Body of pancreas (tissue), 4 donors: ENCODE measurements around the gene TOMM5. TPM values are rescaled to one million over a fixed set of nuclear protein-coding genes. Genes with fewer than 3 reads are reported as not detected.

Source experiments
- ATAC-seq: fragments of 150-250 bp; one replicate; pipeline ENCODE4 v1.9.1; 2016
- DNase-seq, 4 donors: peaks; one replicate each; pipeline ENCODE4 v3.0.0-alpha.2; 2019
- H3K27ac ChIP-seq, 4 donors: fragments of 200-600 bp; sonication (generic); 1 replicate in 3 of 4; 2 replicates in 1 of 4; pipeline versions ENCODE4 v1.5.1 to v1.6.1; 2016 to 2019; ENCODE audit warnings: mild to moderate bottlenecking in 1 of 4, mixed read lengths in 1 of 4, moderate library complexity in 1 of 4
- H3K27me3 ChIP-seq, 2 donors: fragments of 200-600 bp; sonication (generic); one replicate each; pipeline ENCODE4 v1.6.0; 2016; ENCODE audit warnings: mild to moderate bottlenecking in 1 of 2
- H3K36me3 ChIP-seq, 2 donors: fragments of 200-600 bp; sonication (generic); replicated peaks in 1 of 2; 2 replicates each; pipeline ENCODE4 v1.5.1; 2016; ENCODE audit warnings: low read depth in 2 of 2; ENCODE audit not compliant: insufficient read depth in 1 of 2
- H3K4me1 ChIP-seq: fragments of 200-600 bp; sonication (generic); one replicate; pipeline ENCODE4 v1.6.0; 2016
- H3K4me3 ChIP-seq, 2 donors: fragments of 200-600 bp; sonication (generic); 1 replicate in 1 of 2; 2 replicates in 1 of 2; pipeline ENCODE4 v1.5.1; 2016 to 2019
- H3K9me3 ChIP-seq, 3 donors: fragments of 200-600 bp; sonication (generic); 1 replicate in 2 of 3; 2 replicates in 1 of 3; pipeline ENCODE4 v1.5.1; 2016
- POLR2A ChIP-seq, 3 donors: fragments of 450-650 bp; IDR thresholded peaks; one replicate each; pipeline ENCODE4 v1.6.1; 2016; ENCODE audit warnings: antibody characterized with exemption in 3 of 3, mild to moderate bottlenecking in 2 of 3
- WGBS, 2 donors: methylation state at CpG; one replicate each; pipeline ENCODE4 v1.1.5; 2017; 5-methylcytosine and 5-hydroxymethylcytosine counted together
- intact Hi-C: fragments of 100-400 bp; cut with DNase I; formaldehyde crosslinking; loops from one replicate; pipeline ENCODE4 v1.15.1; 2023
- total RNA-seq, 2 donors: library from RNA; depleted of rRNA; stranded (reverse); fragments of >200 nt; gene quantifications; one replicate each; pipeline ENCODE4 v1.1.0, GENCODE V29; 2016
- TF ChIP-seq, protein P1 (sequence below), 7 experiments: fragments of 450-650 bp in 4 of 7; fragments of 200-600 bp in 3 of 7; sonication (generic) in 3 of 7; IDR thresholded peaks; one replicate each; pipeline ENCODE4 v1.5.1; 2016 to 2019; ENCODE audit warnings: antibody characterized with exemption in 7 of 7

The TOMM5 gene
- 10 to 100 TPM; 37.6 to 48.8 TPM for total RNA-seq

DNA sequence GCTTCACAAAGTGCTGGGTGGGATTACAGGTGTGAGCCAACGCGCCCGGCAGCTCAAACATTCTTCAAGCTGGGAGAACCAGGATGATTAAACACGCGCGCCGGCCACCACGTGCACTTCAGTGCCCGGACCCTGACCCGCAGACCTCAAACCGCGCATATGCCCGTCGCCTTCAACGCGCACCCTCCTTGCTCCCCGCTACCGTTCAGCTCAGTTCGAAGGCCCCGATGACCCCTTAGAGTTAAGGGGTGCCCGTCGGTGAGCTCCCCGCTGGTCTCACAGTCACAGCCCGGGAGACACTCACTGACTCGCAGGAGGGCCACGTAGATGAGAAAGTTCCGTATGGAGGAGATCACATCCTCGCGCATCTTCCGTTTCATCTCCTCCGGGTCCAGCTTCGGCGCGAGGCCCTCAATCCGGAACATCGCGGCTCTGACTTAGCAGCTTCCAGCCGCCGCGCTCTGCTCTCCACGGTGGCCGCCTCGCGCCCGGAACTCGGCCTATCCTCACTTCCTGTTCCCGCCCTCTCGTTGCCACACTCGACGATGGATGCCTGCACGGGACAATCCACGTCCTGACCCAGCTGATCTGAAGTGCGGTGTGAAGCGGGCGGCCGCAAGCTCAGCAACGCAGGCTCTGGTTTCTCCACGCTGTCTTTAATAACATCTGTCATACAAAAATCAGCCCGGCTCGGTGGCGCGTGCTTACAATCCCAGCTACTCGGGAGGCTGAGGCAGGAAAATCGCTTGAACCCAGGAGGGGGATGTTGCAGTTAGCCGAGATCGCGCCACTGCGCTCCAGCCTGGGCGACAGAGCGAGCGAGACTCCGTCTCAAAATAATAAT is at the start of gene TOMM5:
TOMM5 (minus strand) TSS at position 490 of the 844 bp plus-strand sequence; CDS start at position 425, 65 bp downstream.
- peak; percentile 98 for ATAC-seq
- intact Hi-C loops = no loop called here
- Histone ChIP-seq H3K27ac (peak within 1 kb of the TSS; percentile 53 to 88 (median 72)), H3K36me3 (peaks cover 0 to 6% of the 10 kb centered on the region in 2 donors), H3K9me3 (no peaks in the 10 kb centered on the region), H3K4me3 (peak within 1 kb of the TSS; percentile 62 to 82), H3K27me3 (no peaks in the 10 kb centered on the region), H3K4me1 (peaks cover 32% of the 10 kb centered on the region)
- WGBS, 2 donors = 0 to 1% methylated on average over 40 to 72 of the region's 72 CpGs
- DNase-seq = peak; percentile 92 to 95 (median 94)
- TF ChIP-seq, protein P1, sequence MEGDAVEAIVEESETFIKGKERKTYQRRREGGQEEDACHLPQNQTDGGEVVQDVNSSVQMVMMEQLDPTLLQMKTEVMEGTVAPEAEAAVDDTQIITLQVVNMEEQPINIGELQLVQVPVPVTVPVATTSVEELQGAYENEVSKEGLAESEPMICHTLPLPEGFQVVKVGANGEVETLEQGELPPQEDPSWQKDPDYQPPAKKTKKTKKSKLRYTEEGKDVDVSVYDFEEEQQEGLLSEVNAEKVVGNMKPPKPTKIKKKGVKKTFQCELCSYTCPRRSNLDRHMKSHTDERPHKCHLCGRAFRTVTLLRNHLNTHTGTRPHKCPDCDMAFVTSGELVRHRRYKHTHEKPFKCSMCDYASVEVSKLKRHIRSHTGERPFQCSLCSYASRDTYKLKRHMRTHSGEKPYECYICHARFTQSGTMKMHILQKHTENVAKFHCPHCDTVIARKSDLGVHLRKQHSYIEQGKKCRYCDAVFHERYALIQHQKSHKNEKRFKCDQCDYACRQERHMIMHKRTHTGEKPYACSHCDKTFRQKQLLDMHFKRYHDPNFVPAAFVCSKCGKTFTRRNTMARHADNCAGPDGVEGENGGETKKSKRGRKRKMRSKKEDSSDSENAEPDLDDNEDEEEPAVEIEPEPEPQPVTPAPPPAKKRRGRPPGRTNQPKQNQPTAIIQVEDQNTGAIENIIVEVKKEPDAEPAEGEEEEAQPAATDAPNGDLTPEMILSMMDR (IDR thresholded peaks at IDR 0.05) = peak in 2 of 7 experiments; percentile 13 to 16
- peak; percentile 61 to 94 (median 92) for TF ChIP-seq POLR2A (IDR thresholded peaks at IDR 0.05)

DNA sequence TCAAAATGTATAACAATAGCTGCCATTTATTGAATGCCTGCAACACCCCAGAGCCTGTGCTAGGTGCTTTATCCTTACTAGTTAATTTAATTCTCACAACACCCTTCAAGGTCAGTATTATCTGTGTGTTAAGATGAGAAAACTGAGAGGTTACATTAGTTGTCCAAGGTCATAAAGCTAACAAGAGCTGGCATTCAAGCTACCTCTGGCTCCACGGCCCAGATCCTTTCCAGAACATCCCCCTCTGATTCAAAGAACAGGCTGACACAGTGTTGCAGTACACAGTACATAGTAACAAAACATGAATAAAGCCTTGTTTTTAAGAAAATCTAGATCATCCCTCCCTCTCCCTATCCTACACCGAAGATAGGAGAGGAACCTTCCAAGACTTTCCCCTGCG is 48.9 kb upstream of the TOMM5 start:
- Histone ChIP-seq H3K27me3 (no peaks in the 10 kb centered on the region), H3K9me3 (no peaks in the 10 kb centered on the region), H3K4me3 (no peak overlapping the region), H3K27ac (no peak overlapping the region), H3K4me1 (no peaks in the 10 kb centered on the region), H3K36me3 (no peaks in the 10 kb centered on the region)
- intact Hi-C loops = no loop called here
- no peak for ATAC-seq
- WGBS, 2 donors = 81 to 85% methylated on average over 3 of the region's 3 CpGs
- no peak for DNase-seq
- no peak for TF ChIP-seq POLR2A (IDR thresholded peaks at IDR 0.05)
- TF ChIP-seq, protein P1 (IDR thresholded peaks at IDR 0.05) = no peak

DNA sequence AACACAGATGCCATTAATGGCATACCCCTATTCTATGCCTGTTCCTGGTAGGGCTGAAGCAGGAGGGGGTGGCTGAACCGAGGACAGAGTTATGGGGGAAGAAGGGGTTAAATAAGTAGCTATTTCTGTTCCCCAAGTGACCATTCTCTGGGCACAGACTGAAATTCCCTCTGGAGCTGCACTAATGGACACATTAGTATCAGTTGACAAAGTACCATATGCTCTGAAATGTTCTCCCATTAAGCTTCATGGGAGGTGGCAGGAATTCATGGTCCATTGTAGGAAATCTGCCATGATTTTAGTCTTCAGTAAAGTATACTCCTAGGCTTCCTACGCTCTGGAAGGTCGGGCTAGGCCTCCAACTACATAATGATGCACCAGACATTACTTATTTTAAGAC is 47.8 kb upstream of the TOMM5 start:
- H3K36me3 ChIP-seq = no peaks in the 10 kb centered on the region
- H3K9me3 ChIP-seq = no peaks in the 10 kb centered on the region
- H3K27ac ChIP-seq = no peak overlapping the region
- intact Hi-C loops = no loop called here
- DNase-seq = no peak
- H3K4me1 ChIP-seq = no peaks in the 10 kb centered on the region
- TF ChIP-seq, protein P1 (IDR thresholded peaks at IDR 0.05) = no peak
- TF ChIP-seq POLR2A (IDR thresholded peaks at IDR 0.05) = no peak
- ATAC-seq = no peak
- no peak overlapping the region for H3K4me3 ChIP-seq
- H3K27me3 ChIP-seq = no peaks in the 10 kb centered on the region
- 67 to 68% methylated on average over 3 of the region's 3 CpGs for WGBS, 2 donors

DNA sequence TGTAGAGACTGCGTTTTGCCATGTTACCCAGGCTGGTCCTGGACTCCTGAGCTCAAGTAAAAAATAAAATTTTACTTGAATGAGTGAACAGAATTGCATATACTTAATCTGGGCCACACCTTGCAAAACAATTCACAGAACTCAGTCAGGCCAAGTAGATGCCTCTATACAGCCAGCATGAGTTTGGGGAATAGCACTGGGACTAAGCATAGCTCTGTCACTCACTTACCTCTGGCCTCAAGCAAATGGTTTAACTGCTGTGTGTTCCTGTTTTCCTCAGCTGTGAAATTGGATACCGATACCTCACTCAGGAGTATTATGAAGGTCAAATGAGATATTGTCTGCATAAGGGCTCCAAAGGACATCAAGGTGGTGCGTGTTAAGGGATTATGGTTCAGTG is 47.4 kb upstream of the TOMM5 start:
- no peak for ATAC-seq
- Histone ChIP-seq H3K4me3 (no peak overlapping the region), H3K27me3 (no peaks in the 10 kb centered on the region), H3K4me1 (no peaks in the 10 kb centered on the region), H3K27ac (no peak overlapping the region), H3K36me3 (no peaks in the 10 kb centered on the region), H3K9me3 (no peaks in the 10 kb centered on the region)
- 58 to 78% methylated on average over 3 of the region's 3 CpGs for WGBS, 2 donors
- TF ChIP-seq, protein P1 (IDR thresholded peaks at IDR 0.05) = no peak
- TF ChIP-seq POLR2A (IDR thresholded peaks at IDR 0.05) = no peak
- intact Hi-C loops = no loop called here
- no peak for DNase-seq
